Measurements from ENCODE around the gene PDZRN3. TPM values are rescaled to one million over a fixed set of nuclear protein-coding genes. Genes with fewer than 3 reads are reported as not detected.
A peak's percentile ranks its signal among the peaks of the same experiment; 100 is the strongest.

PDZRN3 gene
- total and polyA plus RNA-seq, 2 experiments from 2014 or later, result 42.9 to 60.5 TPM

DNA sequence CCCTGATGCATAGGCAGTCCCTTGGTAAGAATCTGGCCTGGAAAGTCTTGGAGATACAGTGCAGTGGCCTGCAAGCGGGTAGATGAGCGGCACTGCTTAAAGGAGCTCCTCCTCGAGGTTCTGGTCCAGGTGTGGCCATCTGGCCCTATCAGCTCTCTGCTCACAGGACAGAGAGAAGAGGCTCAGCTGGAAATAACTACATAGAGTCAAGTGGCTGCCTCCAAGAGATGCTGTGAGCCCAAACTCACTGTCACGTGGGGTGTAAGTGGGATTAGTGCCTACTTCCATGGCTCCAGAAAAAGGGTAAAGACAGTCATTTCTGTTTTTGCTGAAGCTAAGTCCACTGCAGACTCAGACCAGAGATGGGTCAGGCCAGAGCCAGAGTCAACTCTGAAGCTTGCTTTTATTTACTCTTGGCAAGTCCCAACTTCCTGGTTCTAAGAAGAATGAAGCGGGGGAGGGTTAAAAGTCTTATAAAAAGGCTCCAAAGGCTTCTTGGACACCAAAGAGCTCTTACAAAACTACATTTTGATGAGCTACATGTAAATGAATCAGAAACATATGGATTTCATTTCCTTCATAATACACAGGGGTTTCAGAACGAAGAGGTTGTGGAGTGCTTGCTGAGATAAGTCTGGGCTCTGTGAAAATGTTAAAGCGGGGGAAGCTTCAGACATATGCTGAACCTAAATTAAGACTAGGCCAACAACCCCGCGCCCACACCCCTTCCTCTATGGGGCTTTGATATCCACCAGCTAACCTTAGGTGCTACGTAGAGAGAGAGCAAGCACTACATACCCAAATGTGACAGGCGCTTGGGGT lies 77.1 kb downstream of the PDZRN3 start:
- 55% methylated on average over 11 of the region's 11 CpGs for WGBS (ENCODE audit: low lambda C conversion rate, missing lambda C conversion rate)
- Histone ChIP-seq H2AFZ (no peak overlapping the region), H4K20me1 (ENCODE audit: insufficient read depth, poor library complexity, severe bottlenecking) (peaks cover 11% of the 10 kb centered on the region), H3K4me3 (no peak overlapping the region), H3K36me3 (replicated peaks; ENCODE audit: insufficient read depth, low read depth) (no peaks in the 10 kb centered on the region), H3K4me2 (peak overlapping the region; percentile 27), H3K27ac (peak overlapping the region; percentile 75), H3K79me2 (peaks cover 74% of the 10 kb centered on the region), H3K9me2 (replicated peaks; ENCODE audit: insufficient read depth) (no peaks in the 10 kb centered on the region), H3K27me3 (no peaks in the 10 kb centered on the region), H3K4me1 (ENCODE audit: insufficient read depth) (peaks cover 43% of the 10 kb centered on the region), H3K9me3 (ENCODE audit: low read depth) (no peaks in the 10 kb centered on the region)
- DNase-seq (ENCODE audit: low spot score), result peak; percentile 67
- TF ChIP-seq EZH2phosphoT487 (IDR thresholded peaks at IDR 0.05; ENCODE audit: low read depth, severe bottlenecking, unreplicated experiment) (no peak), EZH2 (IDR thresholded peaks at IDR 0.05; ENCODE audit: borderline replicate concordance) (no peak)
- TF ChIP-seq, protein P1, sequence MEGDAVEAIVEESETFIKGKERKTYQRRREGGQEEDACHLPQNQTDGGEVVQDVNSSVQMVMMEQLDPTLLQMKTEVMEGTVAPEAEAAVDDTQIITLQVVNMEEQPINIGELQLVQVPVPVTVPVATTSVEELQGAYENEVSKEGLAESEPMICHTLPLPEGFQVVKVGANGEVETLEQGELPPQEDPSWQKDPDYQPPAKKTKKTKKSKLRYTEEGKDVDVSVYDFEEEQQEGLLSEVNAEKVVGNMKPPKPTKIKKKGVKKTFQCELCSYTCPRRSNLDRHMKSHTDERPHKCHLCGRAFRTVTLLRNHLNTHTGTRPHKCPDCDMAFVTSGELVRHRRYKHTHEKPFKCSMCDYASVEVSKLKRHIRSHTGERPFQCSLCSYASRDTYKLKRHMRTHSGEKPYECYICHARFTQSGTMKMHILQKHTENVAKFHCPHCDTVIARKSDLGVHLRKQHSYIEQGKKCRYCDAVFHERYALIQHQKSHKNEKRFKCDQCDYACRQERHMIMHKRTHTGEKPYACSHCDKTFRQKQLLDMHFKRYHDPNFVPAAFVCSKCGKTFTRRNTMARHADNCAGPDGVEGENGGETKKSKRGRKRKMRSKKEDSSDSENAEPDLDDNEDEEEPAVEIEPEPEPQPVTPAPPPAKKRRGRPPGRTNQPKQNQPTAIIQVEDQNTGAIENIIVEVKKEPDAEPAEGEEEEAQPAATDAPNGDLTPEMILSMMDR (IDR thresholded peaks at IDR 0.05; ENCODE audit: poor library complexity), result no peak

DNA sequence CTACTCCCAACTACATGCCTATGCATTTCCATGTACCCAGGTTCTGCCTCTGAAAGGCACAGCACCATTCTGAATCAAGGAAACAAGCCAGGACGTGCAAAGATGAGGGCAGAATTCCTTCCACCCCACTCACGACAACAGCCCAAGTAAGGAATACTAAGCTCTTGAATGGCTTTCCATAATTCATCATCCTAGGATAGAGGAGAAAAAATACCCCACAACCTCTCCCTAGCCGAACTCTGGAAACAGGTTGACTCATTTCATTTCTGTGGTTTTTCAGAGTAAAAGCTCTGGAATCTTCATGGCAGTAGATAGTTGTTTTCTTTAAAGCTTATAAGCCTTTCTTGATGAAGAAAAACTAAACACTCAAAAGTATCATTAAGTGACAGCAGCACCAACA lies 77.8 kb downstream of the PDZRN3 start:
- 67% methylated on average over 3 of the region's 3 CpGs for WGBS (ENCODE audit: low lambda C conversion rate, missing lambda C conversion rate)
- TF ChIP-seq, protein P1 (IDR thresholded peaks at IDR 0.05; ENCODE audit: poor library complexity), result no peak
- TF ChIP-seq EZH2phosphoT487 (IDR thresholded peaks at IDR 0.05; ENCODE audit: low read depth, severe bottlenecking, unreplicated experiment), result no peak
- no peaks in the 10 kb centered on the region for H3K36me3 ChIP-seq (replicated peaks; ENCODE audit: insufficient read depth, low read depth)
- peaks cover 11% of the 10 kb centered on the region for H4K20me1 ChIP-seq (ENCODE audit: insufficient read depth, poor library complexity, severe bottlenecking)
- no peaks in the 10 kb centered on the region for H3K9me2 ChIP-seq (replicated peaks; ENCODE audit: insufficient read depth)
- H3K27ac ChIP-seq, result peak overlapping the region; percentile 75
- no peak overlapping the region for H2AFZ ChIP-seq
- H3K79me2 ChIP-seq, result peaks cover 73% of the 10 kb centered on the region
- DNase-seq (ENCODE audit: low spot score), result no peak
- no peaks in the 10 kb centered on the region for H3K27me3 ChIP-seq
- no peaks in the 10 kb centered on the region for H3K9me3 ChIP-seq (ENCODE audit: low read depth)
- H3K4me2 ChIP-seq, result peak overlapping the region; percentile 27
- peaks cover 43% of the 10 kb centered on the region for H3K4me1 ChIP-seq (ENCODE audit: insufficient read depth)
- H3K4me3 ChIP-seq, result no peak overlapping the region

GRCh38 chr3:73543412-73543811 lies 81.3 kb downstream of the PDZRN3 start:
- DNase-seq (ENCODE audit: low spot score), result no peak
- no peaks in the 10 kb centered on the region for H3K36me3 ChIP-seq (replicated peaks; ENCODE audit: insufficient read depth, low read depth)
- H3K9me2 ChIP-seq (replicated peaks; ENCODE audit: insufficient read depth), result no peaks in the 10 kb centered on the region
- H3K27me3 ChIP-seq, result no peaks in the 10 kb centered on the region
- WGBS (ENCODE audit: low lambda C conversion rate, missing lambda C conversion rate), result 51% methylated on average over 3 of the region's 3 CpGs
- H3K4me2 ChIP-seq, result no peak overlapping the region
- peaks cover 76% of the 10 kb centered on the region for H3K79me2 ChIP-seq
- H3K4me3 ChIP-seq, result no peak overlapping the region
- H2AFZ ChIP-seq, result no peak overlapping the region
- TF ChIP-seq, protein P1 (IDR thresholded peaks at IDR 0.05; ENCODE audit: poor library complexity), result no peak
- H4K20me1 ChIP-seq (ENCODE audit: insufficient read depth, poor library complexity, severe bottlenecking), result peaks cover 16% of the 10 kb centered on the region
- H3K9me3 ChIP-seq (ENCODE audit: low read depth), result no peaks in the 10 kb centered on the region
- no peak overlapping the region for H3K27ac ChIP-seq
- H3K4me1 ChIP-seq (ENCODE audit: insufficient read depth), result peaks cover 34% of the 10 kb centered on the region
